Activated T-helper 1 cell treated with Interleukin-2 at 50 U/mL for 16 hours (primary cell): ENCODE data around the gene RIBC1.
A peak's percentile ranks its signal among the peaks of the same experiment; 100 is the strongest.
"Not testable (repeated sequence)": the region's sequence is repeated elsewhere in the genome, so short reads cannot be mapped to it uniquely, and the experiment has no call there.

ENCODE experiments used
- DNase-seq: peaks from one replicate; pipeline ENCODE4 v3.0.0-alpha.2; 2020; ENCODE audit warnings: low read depth

The RIBC1 gene

GRCh38 chrX:53422861-53423306 lies at the start of gene RIBC1:
Gene RIBC1, plus strand, starts transcription at chrX:53422873. Its CDS starts 3,404 bp downstream, at chrX:53426277.
- DNase-seq: no peak

- DNase-seq: no peak
Observed at GRCh38 chrX:53373307-53373706, 49.4 kb upstream of the RIBC1 start.

GRCh38 chrX:53374222-53374820 lies 48.4 kb upstream of the RIBC1 start:
- no peak for DNase-seq

GRCh38 chrX:53374923-53375322 lies 47.8 kb upstream of the RIBC1 start:
- DNase-seq: no peak

GRCh38 chrX:53376888-53377287 lies 45.8 kb upstream of the RIBC1 start:
- DNase-seq: no peak

GRCh38 chrX:53377464-53377863 lies 45.2 kb upstream of the RIBC1 start:
- DNase-seq: no peak

GRCh38 chrX:53379008-53379710 lies 43.5 kb upstream of the RIBC1 start:
- DNase-seq: no peak

GRCh38 chrX:53379747-53380146 lies 42.9 kb upstream of the RIBC1 start:
- DNase-seq: no peak

- no peak for DNase-seq
Observed at GRCh38 chrX:53383376-53384076, 39.1 kb upstream of the RIBC1 start.

GRCh38 chrX:53395605-53396298 lies 26.9 kb upstream of the RIBC1 start:
- DNase-seq: no peak

- DNase-seq: no peak
Observed at GRCh38 chrX:53398216-53398615, 24.5 kb upstream of the RIBC1 start.

- DNase-seq: no peak
Observed at GRCh38 chrX:53403535-53403934, 19.1 kb upstream of the RIBC1 start.

GRCh38 chrX:53412446-53412845 lies 10.2 kb upstream of the RIBC1 start:
- no peak for DNase-seq

GRCh38 chrX:53420351-53420750 lies 2.3 kb upstream of the RIBC1 start:
- DNase-seq: not testable (repeated sequence)

GRCh38 chrX:53421125-53421524 lies 1.5 kb upstream of the RIBC1 start:
- DNase-seq: no peak

- DNase-seq: no peak
Observed at GRCh38 chrX:53421772-53422085, 944 bp upstream of the RIBC1 start.

GRCh38 chrX:53422086-53422860 lies 400 bp upstream of the RIBC1 start, which contains the start of gene SMC1A:
Gene SMC1A, minus strand, starts transcription at chrX:53422654. Its CDS starts 54 bp downstream, at chrX:53422600.
- DNase-seq: peak; percentile 94

- no peak for DNase-seq
Observed at GRCh38 chrX:53429755-53430154, 7.1 kb downstream of the RIBC1 start.

GRCh38 chrX:53430231-53430630 lies 7.6 kb downstream of the RIBC1 start:
- no peak for DNase-seq

GRCh38 chrX:53433651-53434639 lies 11.3 kb downstream of the RIBC1 start, which contains the start of gene HSD17B10:
Gene HSD17B10, minus strand, starts transcription at chrX:53434370. Its CDS starts 25 bp downstream, at chrX:53434345.
- peak; percentile 76 for DNase-seq
